Sigmoid colon (tissue), 4 donors: Measurements from ENCODE around the gene TNNT2.

ENCODE experiments used
- EP300 ChIP-seq, 4 donors: sonication (generic); formaldehyde crosslinking; IDR thresholded peaks; one replicate each; pipeline ENCODE4 v1.6.1; 2017; ENCODE audit warnings: antibody characterized with exemption in 4 of 4
- POLR2A ChIP-seq, 2 donors: fragments of 450-650 bp; IDR thresholded peaks; one replicate each; pipeline ENCODE4 v1.6.1; 2016; ENCODE audit warnings: antibody characterized with exemption in 2 of 2, mild to moderate bottlenecking in 2 of 2, moderate library complexity in 2 of 2
- TF ChIP-seq, protein P1 (sequence below), 4 experiments: fragments of 450-650 bp in 3 of 4; fragments of 200-600 bp in 1 of 4; IDR thresholded peaks; one replicate each; pipeline ENCODE4 v1.5.1; 2016 to 2019; ENCODE audit warnings: antibody characterized with exemption in 4 of 4, mild to moderate bottlenecking in 3 of 4, moderate library complexity in 2 of 4

- TF ChIP-seq EP300 (IDR thresholded peaks at IDR 0.05) (no peak), POLR2A (IDR thresholded peaks at IDR 0.05) (no peak)
- TF ChIP-seq, protein P1, sequence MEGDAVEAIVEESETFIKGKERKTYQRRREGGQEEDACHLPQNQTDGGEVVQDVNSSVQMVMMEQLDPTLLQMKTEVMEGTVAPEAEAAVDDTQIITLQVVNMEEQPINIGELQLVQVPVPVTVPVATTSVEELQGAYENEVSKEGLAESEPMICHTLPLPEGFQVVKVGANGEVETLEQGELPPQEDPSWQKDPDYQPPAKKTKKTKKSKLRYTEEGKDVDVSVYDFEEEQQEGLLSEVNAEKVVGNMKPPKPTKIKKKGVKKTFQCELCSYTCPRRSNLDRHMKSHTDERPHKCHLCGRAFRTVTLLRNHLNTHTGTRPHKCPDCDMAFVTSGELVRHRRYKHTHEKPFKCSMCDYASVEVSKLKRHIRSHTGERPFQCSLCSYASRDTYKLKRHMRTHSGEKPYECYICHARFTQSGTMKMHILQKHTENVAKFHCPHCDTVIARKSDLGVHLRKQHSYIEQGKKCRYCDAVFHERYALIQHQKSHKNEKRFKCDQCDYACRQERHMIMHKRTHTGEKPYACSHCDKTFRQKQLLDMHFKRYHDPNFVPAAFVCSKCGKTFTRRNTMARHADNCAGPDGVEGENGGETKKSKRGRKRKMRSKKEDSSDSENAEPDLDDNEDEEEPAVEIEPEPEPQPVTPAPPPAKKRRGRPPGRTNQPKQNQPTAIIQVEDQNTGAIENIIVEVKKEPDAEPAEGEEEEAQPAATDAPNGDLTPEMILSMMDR (IDR thresholded peaks at IDR 0.05) = no peak
Observed at GRCh38 chr1:201386208-201386607, 8.7 kb upstream of the TNNT2 start.
